Trophoblast cell (in vitro differentiated cells and primary cell): ENCODE data around the gene PTRHD1.

ENCODE experiments used
- DNase-seq, 2 donors: peaks; one replicate each; pipeline ENCODE4 v3.0.0-alpha.2; 2016
- H2AFZ ChIP-seq: 2 replicates; pipeline ENCODE4 v1.6.1; 2013; ENCODE audit warnings: low read length, moderate library complexity, mild to moderate bottlenecking; ENCODE audit not compliant: insufficient read depth, poor library complexity
- H2AK5ac ChIP-seq: 2 replicates; pipeline ENCODE4 v1.6.1; 2013; ENCODE audit warnings: mild to moderate bottlenecking, low read length
- H2BK120ac ChIP-seq: 2 replicates; pipeline ENCODE4 v1.6.1; 2013; ENCODE audit warnings: low read length, mild to moderate bottlenecking, moderate library complexity; ENCODE audit not compliant: insufficient read depth, poor library complexity
- H2BK12ac ChIP-seq: 2 replicates; pipeline ENCODE4 v1.6.1; 2013; ENCODE audit warnings: mild to moderate bottlenecking, low read length, moderate library complexity
- H2BK5ac ChIP-seq: 2 replicates; pipeline ENCODE4 v1.6.1; 2013; ENCODE audit warnings: low read length, low read depth, moderate library complexity, mild to moderate bottlenecking; ENCODE audit not compliant: poor library complexity
- H3K14ac ChIP-seq: 2 replicates; pipeline ENCODE4 v1.6.1; 2013; ENCODE audit warnings: mild to moderate bottlenecking, low read length
- H3K18ac ChIP-seq: 2 replicates; pipeline ENCODE4 v1.6.1; 2013; ENCODE audit warnings: mild to moderate bottlenecking, low read length
- H3K23ac ChIP-seq: 2 replicates; pipeline ENCODE4 v1.6.1; 2013; ENCODE audit warnings: low read length
- H3K27ac ChIP-seq: 2 replicates; pipeline ENCODE4 v1.5.1; 2013; ENCODE audit warnings: low read depth, mild to moderate bottlenecking, inconsistent platforms, low read length, moderate library complexity
- H3K27me3 ChIP-seq: 2 replicates; pipeline ENCODE4 v1.6.1; 2013; ENCODE audit warnings: inconsistent platforms, mild to moderate bottlenecking, low read length, moderate library complexity; ENCODE audit not compliant: insufficient read depth
- H3K36me3 ChIP-seq, 2 experiments: 1 replicate in 1 of 2; 2 replicates in 1 of 2; pipeline ENCODE4 v1.6.1; 2013; ENCODE audit warnings: low read length in 2 of 2, mild to moderate bottlenecking in 2 of 2, moderate library complexity in 1 of 2; ENCODE audit not compliant: insufficient read depth in 2 of 2, control insufficient read depth in 1 of 2
- H3K4ac ChIP-seq: 2 replicates; pipeline ENCODE4 v1.6.1; 2013; ENCODE audit warnings: low read depth, mild to moderate bottlenecking, low read length, moderate library complexity
- H3K4me1 ChIP-seq, 2 experiments: 1 replicate in 1 of 2; 2 replicates in 1 of 2; pipeline ENCODE4 v1.6.1; 2013; ENCODE audit warnings: low read length in 2 of 2, mild to moderate bottlenecking in 2 of 2, moderate library complexity in 1 of 2; ENCODE audit not compliant: insufficient read depth in 2 of 2, control insufficient read depth in 1 of 2
- H3K4me2 ChIP-seq: 2 replicates; pipeline ENCODE4 v1.6.1; 2013; ENCODE audit warnings: inconsistent platforms, mild to moderate bottlenecking, low read length, moderate library complexity
- H3K4me3 ChIP-seq: 2 replicates; pipeline ENCODE4 v1.5.1; 2013; ENCODE audit warnings: mild to moderate bottlenecking, low read depth, low read length, inconsistent platforms
- H3K79me1 ChIP-seq: one replicate; pipeline ENCODE4 v1.6.1; 2013; ENCODE audit warnings: low read length
- H3K79me2 ChIP-seq: 2 replicates; pipeline ENCODE4 v1.6.1; 2013; ENCODE audit warnings: low read length, mild to moderate bottlenecking; ENCODE audit not compliant: control insufficient read depth, insufficient read depth, poor library complexity
- H3K9ac ChIP-seq: 2 replicates; pipeline ENCODE4 v1.6.1; 2013; ENCODE audit warnings: mild to moderate bottlenecking, low read length
- H3K9me3 ChIP-seq: 2 replicates; pipeline ENCODE4 v1.6.1; 2013; ENCODE audit warnings: low read depth, mild to moderate bottlenecking, control low read depth, inconsistent platforms, low read length; ENCODE audit not compliant: insufficient read depth
- H4K12ac ChIP-seq: 2 replicates; pipeline ENCODE4 v1.6.1; 2013; ENCODE audit warnings: low read depth, mild to moderate bottlenecking, low read length, moderate library complexity
- H4K8ac ChIP-seq: 2 replicates; pipeline ENCODE4 v1.6.1; 2013; ENCODE audit warnings: low read depth, mild to moderate bottlenecking, low read length, moderate library complexity
- H4K91ac ChIP-seq: one replicate; pipeline ENCODE4 v1.6.1; 2013; ENCODE audit warnings: low read depth, mild to moderate bottlenecking, low read length, moderate library complexity
- WGBS: extraction: QIAGEN DNeasy Blood & Tissue Kit; methylation state at CpG from one replicate; pipeline ENCODE4 v1.1.7; 2013; ENCODE audit warnings: missing lambda C conversion rate; ENCODE audit not compliant: insufficient read length, insufficient coverage; ENCODE audit errors: extremely low coverage; 5-methylcytosine and 5-hydroxymethylcytosine counted together

The PTRHD1 gene

DNA sequence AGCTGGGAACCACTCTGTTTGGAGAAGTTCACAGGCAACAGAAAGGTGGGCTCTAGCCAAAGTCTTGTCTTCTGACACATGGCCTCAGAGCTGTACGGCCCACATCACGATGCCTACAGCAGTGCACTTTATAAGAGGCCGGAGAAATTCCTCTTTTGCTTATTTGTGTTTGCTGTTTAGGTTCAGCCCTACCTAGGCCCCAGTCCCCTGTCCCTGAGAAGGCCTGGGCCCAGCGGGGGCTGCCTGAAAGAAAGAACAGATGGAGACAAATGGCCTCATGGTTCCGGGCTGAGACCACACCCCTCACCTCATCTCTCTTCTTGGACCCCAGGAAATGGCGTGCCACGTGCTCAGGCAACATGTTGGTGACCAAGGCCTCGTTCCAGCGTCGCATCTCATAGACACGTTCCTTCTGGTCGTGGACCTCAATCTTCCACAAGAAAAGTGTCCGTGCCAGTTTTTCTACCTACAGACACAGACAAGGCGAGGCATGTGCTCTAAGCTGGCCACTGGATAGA, 30.9 kb upstream of the PTRHD1 start:
- H3K23ac ChIP-seq: no peak overlapping the region
- peak overlapping the region; percentile 43 for H4K12ac ChIP-seq
- H3K79me1 ChIP-seq: no peaks in the 10 kb centered on the region
- no peak overlapping the region for H3K4me2 ChIP-seq
- H3K18ac ChIP-seq: no peak overlapping the region
- no peak overlapping the region for H2BK5ac ChIP-seq
- no peak overlapping the region for H3K4ac ChIP-seq
- H2AK5ac ChIP-seq: no peak overlapping the region
- no peak overlapping the region for H4K91ac ChIP-seq
- H3K4me1 ChIP-seq: no peaks in the 10 kb centered on the region
- no peaks in the 10 kb centered on the region for H3K9me3 ChIP-seq
- H2AFZ ChIP-seq: no peak overlapping the region
- peaks cover 29 to 30% of the 10 kb centered on the region in 2 experiments for H3K36me3 ChIP-seq
- H2BK120ac ChIP-seq: no peak overlapping the region
- no peak overlapping the region for H3K4me3 ChIP-seq
- no peak for DNase-seq
- H3K14ac ChIP-seq: no peak overlapping the region
- no CpG with 5 or more reads among the region's 14 CpGs for WGBS
- no peak overlapping the region for H2BK12ac ChIP-seq
- no peak overlapping the region for H4K8ac ChIP-seq
- no peaks in the 10 kb centered on the region for H3K27me3 ChIP-seq
- no peaks in the 10 kb centered on the region for H3K79me2 ChIP-seq
- no peak overlapping the region for H3K9ac ChIP-seq
- no peak overlapping the region for H3K27ac ChIP-seq

DNA sequence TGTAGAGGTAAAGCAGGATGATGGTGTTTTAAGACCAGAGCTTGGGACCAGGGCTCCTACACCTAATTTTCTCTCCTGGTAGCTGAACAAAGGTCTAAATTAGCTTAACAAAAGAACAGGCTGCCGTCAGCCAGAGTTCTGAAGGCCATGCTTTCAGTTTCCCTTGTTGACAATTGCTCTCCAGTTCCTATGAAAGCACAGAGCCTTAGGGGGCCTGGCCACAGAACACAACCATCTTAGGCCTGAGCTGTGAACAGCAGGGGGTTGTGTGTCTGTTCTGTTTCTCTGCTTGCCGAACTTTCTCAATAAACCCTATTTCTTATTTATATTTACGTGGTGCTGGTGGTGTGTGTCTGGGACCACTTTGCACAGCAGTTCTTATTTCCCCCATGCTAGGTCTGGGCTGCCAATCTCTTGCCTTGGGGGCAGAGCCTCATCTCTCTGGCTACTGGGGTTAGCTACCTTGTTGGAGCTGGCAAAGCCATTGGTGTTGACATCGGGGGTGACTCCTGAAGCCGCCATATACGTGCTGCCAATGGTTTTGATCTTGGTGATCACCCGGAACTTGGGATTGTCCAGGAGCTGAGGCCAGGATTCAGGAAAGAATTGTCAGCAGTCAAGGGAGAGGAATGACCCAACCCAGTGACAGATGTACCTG, 29.0 kb upstream of the PTRHD1 start:
- no peak for DNase-seq
- peaks cover 34 to 40% of the 10 kb centered on the region in 2 experiments for H3K36me3 ChIP-seq
- no peak overlapping the region for H2AK5ac ChIP-seq
- H2BK5ac ChIP-seq: no peak overlapping the region
- no peak overlapping the region for H3K18ac ChIP-seq
- no peak overlapping the region for H3K4me2 ChIP-seq
- H3K4ac ChIP-seq: no peak overlapping the region
- H4K8ac ChIP-seq: no peak overlapping the region
- H3K23ac ChIP-seq: no peak overlapping the region
- H3K14ac ChIP-seq: no peak overlapping the region
- H3K79me1 ChIP-seq: no peaks in the 10 kb centered on the region
- no peak overlapping the region for H4K12ac ChIP-seq
- no peak overlapping the region for H2BK120ac ChIP-seq
- H3K9ac ChIP-seq: no peak overlapping the region
- H3K4me1 ChIP-seq: no peaks in the 10 kb centered on the region
- WGBS: no CpG with 5 or more reads among the region's 7 CpGs
- no peak overlapping the region for H3K4me3 ChIP-seq
- H2BK12ac ChIP-seq: no peak overlapping the region
- H3K27me3 ChIP-seq: no peaks in the 10 kb centered on the region
- H3K27ac ChIP-seq: no peak overlapping the region
- H4K91ac ChIP-seq: no peak overlapping the region
- no peaks in the 10 kb centered on the region for H3K9me3 ChIP-seq
- H2AFZ ChIP-seq: no peak overlapping the region
- no peaks in the 10 kb centered on the region for H3K79me2 ChIP-seq

DNA sequence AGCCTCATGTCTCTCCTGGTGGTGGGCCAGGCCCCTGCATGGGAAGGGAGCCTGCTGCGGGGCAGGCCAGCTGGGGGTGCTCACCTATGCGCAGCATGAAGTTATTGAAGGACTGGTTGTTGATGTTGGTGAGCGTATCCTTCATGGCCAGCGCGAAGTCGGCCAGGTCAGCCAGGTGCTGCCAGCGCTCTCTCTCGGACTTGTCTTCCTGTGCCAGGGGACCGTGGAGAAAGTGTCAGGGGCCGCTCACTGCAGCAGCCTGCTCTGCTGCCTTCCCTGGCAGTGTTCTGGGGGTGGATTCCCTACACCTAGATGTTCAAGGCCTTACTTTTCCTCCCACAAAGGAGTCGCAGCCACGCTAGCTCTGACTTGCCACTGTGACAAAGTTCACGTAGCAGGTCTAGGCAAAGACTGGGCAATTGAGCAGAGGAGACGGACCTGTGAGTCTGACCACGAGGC, 28.3 kb upstream of the PTRHD1 start:
- no peak overlapping the region for H3K14ac ChIP-seq
- H3K27me3 ChIP-seq: no peaks in the 10 kb centered on the region
- H3K4me2 ChIP-seq: no peak overlapping the region
- no peak overlapping the region for H3K4me3 ChIP-seq
- no peak overlapping the region for H4K12ac ChIP-seq
- H3K27ac ChIP-seq: no peak overlapping the region
- H3K18ac ChIP-seq: no peak overlapping the region
- H3K4ac ChIP-seq: no peak overlapping the region
- H3K4me1 ChIP-seq: peaks cover 0 to 2% of the 10 kb centered on the region in 2 experiments
- H4K8ac ChIP-seq: no peak overlapping the region
- WGBS: no CpG with 5 or more reads among the region's 15 CpGs
- H3K23ac ChIP-seq: no peak overlapping the region
- H2BK120ac ChIP-seq: no peak overlapping the region
- no peaks in the 10 kb centered on the region for H3K9me3 ChIP-seq
- H4K91ac ChIP-seq: no peak overlapping the region
- no peak overlapping the region for H3K9ac ChIP-seq
- H3K36me3 ChIP-seq: peaks cover 37 to 44% of the 10 kb centered on the region in 2 experiments
- H2BK5ac ChIP-seq: no peak overlapping the region
- H3K79me2 ChIP-seq: no peaks in the 10 kb centered on the region
- no peak overlapping the region for H2AK5ac ChIP-seq
- no peaks in the 10 kb centered on the region for H3K79me1 ChIP-seq
- no peak overlapping the region for H2AFZ ChIP-seq
- H2BK12ac ChIP-seq: no peak overlapping the region
- DNase-seq: no peak

DNA sequence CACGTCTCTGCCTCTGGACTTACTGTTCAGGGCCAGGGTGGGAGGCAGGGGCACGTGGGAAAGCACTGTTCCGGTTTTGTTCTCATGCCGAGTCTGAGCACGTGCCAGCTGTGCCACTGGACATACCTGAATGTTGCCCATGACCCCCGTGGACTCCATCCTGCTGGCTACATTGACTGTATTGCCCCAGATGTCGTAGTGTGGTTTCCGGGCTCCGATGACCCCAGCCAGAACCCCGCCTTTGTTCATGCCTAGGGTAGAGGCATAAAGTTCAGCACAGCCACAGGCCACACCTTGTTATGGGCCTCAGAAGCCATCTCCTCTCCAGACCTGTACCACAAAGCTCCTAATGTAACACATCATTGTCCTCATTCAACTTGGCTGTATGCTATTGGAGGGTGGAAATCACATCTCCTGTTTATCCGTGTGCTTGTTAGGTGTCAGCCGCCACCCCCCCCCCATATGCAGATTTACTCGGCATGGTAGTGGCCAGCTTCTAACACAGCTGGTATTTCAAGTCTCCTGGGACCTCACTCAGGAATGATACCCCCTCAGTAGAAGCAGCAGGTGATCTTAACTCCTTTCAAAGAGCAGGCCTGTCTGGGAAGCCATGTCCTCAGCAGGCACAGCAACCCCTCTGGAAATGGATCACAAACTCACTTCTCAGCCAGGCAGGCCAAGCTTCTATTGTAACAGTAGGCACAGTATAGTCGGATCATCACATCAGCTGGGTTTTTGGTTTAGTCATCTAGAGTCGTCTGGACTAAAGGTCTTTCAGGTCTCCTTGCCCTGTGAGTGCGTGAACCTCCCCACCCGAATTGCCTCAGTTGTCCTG, 27.6 kb upstream of the PTRHD1 start:
- WGBS: no CpG with 5 or more reads among the region's 17 CpGs
- H3K23ac ChIP-seq: no peak overlapping the region
- H3K79me2 ChIP-seq: no peaks in the 10 kb centered on the region
- H3K9me3 ChIP-seq: no peaks in the 10 kb centered on the region
- H2BK120ac ChIP-seq: no peak overlapping the region
- H2BK12ac ChIP-seq: no peak overlapping the region
- no peak overlapping the region for H3K4me3 ChIP-seq
- no peak overlapping the region for H2BK5ac ChIP-seq
- H4K91ac ChIP-seq: no peak overlapping the region
- H2AFZ ChIP-seq: no peak overlapping the region
- no peaks in the 10 kb centered on the region for H3K27me3 ChIP-seq
- no peak overlapping the region for H3K18ac ChIP-seq
- H3K4ac ChIP-seq: no peak overlapping the region
- no peak overlapping the region for H3K14ac ChIP-seq
- H3K4me1 ChIP-seq: peaks cover 0 to 2% of the 10 kb centered on the region in 2 experiments
- no peak overlapping the region for H2AK5ac ChIP-seq
- no peak overlapping the region for H3K27ac ChIP-seq
- H4K12ac ChIP-seq: no peak overlapping the region
- H3K9ac ChIP-seq: no peak overlapping the region
- H3K4me2 ChIP-seq: no peak overlapping the region
- DNase-seq: no peak
- no peak overlapping the region for H4K8ac ChIP-seq
- H3K79me1 ChIP-seq: no peaks in the 10 kb centered on the region
- peaks cover 38 to 50% of the 10 kb centered on the region in 2 experiments for H3K36me3 ChIP-seq
